Endometrial microvascular endothelial cells (primary cell): ENCODE measurements around the gene TEPSIN. TPM values are rescaled to one million over a fixed set of nuclear protein-coding genes. Genes with fewer than 3 reads are reported as not detected.

ENCODE experiments used
- in situ Hi-C: cut with HindIII; loops from 2 replicates; pipeline ENCODE4 v1.10.0; 2017; ENCODE audit warnings: low sequenced_read_pairs, low pct_unique_long_range_greater_than_20kb; ENCODE audit errors: inconsistent ontology term
- total RNA-seq: library from RNA; depleted of rRNA; stranded (reverse); fragments of >200 nt; gene quantifications from one replicate; pipeline ENCODE4 v1.2.3, GENCODE V29; 2015; ENCODE audit errors: inconsistent ontology term

The TEPSIN gene
- total RNA-seq, 1 donor from 2014 or later = 29.6 TPM

GRCh38 chr17:81194941-81195901, 43.6 kb downstream of the TEPSIN start:
- in situ Hi-C loops = no loop called here

- in situ Hi-C loops = no loop called here
These were observed 44.6 kb downstream of the TEPSIN start for GRCh38 chr17:81194225-81194760.

- in situ Hi-C loops = no loop called here
These were observed 45.2 kb downstream of the TEPSIN start for GRCh38 chr17:81193470-81194224.

GRCh38 chr17:81193051-81193410, 45.8 kb downstream of the TEPSIN start:
- in situ Hi-C loops = no loop called here

- in situ Hi-C loops = no loop called here
These were observed 46.3 kb downstream of the TEPSIN start for GRCh38 chr17:81192386-81193050.

GRCh38 chr17:81191646-81192045, 47.2 kb downstream of the TEPSIN start:
- in situ Hi-C loops = no loop called here

- in situ Hi-C loops = no loop called here
These were observed 47.7 kb downstream of the TEPSIN start for GRCh38 chr17:81191116-81191515.

- in situ Hi-C loops = no loop called here
These were observed 48.3 kb downstream of the TEPSIN start for GRCh38 chr17:81190591-81190990.

GRCh38 chr17:81189670-81190530, 49.0 kb downstream of the TEPSIN start:
- in situ Hi-C loops = no loop called here

GRCh38 chr17:81189016-81189415, 49.8 kb downstream of the TEPSIN start:
- in situ Hi-C loops = no loop called here

- in situ Hi-C loops = no loop called here
These were observed 50.4 kb downstream of the TEPSIN start for GRCh38 chr17:81188491-81188840.

GRCh38 chr17:81187586-81188490, 51.0 kb downstream of the TEPSIN start:
- in situ Hi-C loops = no loop called here

- in situ Hi-C loops = no loop called here
These were observed 51.7 kb downstream of the TEPSIN start for GRCh38 chr17:81187120-81187519.

GRCh38 chr17:81186203-81186602, 52.7 kb downstream of the TEPSIN start:
- in situ Hi-C loops = no loop called here

- in situ Hi-C loops = no loop called here
These were observed 54.3 kb downstream of the TEPSIN start for GRCh38 chr17:81184555-81184954.

GRCh38 chr17:81183807-81184206, 55.0 kb downstream of the TEPSIN start:
- in situ Hi-C loops = no loop called here

GRCh38 chr17:81183316-81183715, 55.5 kb downstream of the TEPSIN start:
- in situ Hi-C loops = no loop called here
